Heart left ventricle (tissue), 13 donors: ENCODE data around the gene MTRFR.

Experiments
- POLR2A ChIP-seq, 2 donors: fragments of 450-650 bp; IDR thresholded peaks; one replicate each; pipeline ENCODE4 v1.6.1; 2017; ENCODE audit warnings: antibody characterized with exemption in 2 of 2, mild to moderate bottlenecking in 2 of 2, moderate library complexity in 2 of 2
- TF ChIP-seq, protein P1 (sequence below), 12 donors: fragments of 200-600 bp; sonication (generic) in 4 of 12; IDR thresholded peaks; one replicate each; pipeline versions ENCODE4 v1.5.0 to v1.8.0; 2018 to 2022; ENCODE audit warnings: antibody characterized with exemption in 12 of 12, mild to moderate bottlenecking in 5 of 12
- donor health status: ischemic (EF 13 %, LVEDD 7.1; RV severe dilation, severe dysfunction).
- donor health status: DM: no; HTN: yes; CAD: no.
- donor health status: DM: no; HTN: no; CAD: no.
- donor health status: ischemic (EF 25% LVEDD 6.9; RV normal size, moderate dysfunction).
- donor health status: ischemic (EF 25% LVEDD 5.7; RV mildly dilated, moderate dysfunction).
- donor health status: ischemic (EF 35%, LVEDD 5.7; RV mildly dilated, moderate dysfunction).
- donor health status: nonischemic (EF 11% LVEDD 7.7; RV severe dilation, severe dysfunction).
- donor health status: DM: yes; HTN: yes; CAD: no.
- donor health status: PGD.
- donor health status: ischemic (EF 29% LVEDD 5.4; RV normal size, mild dysfunction).
- donor health status: nonischemic (EF 23%, LVEDD 6.1; RV moderate dilation, normal function).

DNA sequence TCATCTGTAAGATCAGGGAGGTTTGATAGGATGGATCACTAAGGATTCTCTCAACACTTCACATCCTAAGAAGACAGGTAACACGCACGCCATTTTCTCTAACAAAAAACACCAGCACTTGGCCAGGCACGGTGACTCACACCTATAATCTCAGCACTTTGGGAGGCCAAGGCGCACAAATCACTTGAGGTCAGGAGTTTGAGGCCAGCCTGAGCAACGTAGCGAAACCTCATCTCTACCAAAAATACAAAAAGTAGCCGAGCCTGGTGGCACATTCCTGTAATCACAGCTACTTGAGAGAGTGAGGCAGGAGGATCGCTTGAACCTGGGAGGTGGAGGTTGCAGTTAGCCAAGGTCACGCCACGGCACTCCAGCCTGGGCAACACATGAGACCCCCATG is 48.9 kb downstream of the MTRFR start:
- TF ChIP-seq, protein P1, sequence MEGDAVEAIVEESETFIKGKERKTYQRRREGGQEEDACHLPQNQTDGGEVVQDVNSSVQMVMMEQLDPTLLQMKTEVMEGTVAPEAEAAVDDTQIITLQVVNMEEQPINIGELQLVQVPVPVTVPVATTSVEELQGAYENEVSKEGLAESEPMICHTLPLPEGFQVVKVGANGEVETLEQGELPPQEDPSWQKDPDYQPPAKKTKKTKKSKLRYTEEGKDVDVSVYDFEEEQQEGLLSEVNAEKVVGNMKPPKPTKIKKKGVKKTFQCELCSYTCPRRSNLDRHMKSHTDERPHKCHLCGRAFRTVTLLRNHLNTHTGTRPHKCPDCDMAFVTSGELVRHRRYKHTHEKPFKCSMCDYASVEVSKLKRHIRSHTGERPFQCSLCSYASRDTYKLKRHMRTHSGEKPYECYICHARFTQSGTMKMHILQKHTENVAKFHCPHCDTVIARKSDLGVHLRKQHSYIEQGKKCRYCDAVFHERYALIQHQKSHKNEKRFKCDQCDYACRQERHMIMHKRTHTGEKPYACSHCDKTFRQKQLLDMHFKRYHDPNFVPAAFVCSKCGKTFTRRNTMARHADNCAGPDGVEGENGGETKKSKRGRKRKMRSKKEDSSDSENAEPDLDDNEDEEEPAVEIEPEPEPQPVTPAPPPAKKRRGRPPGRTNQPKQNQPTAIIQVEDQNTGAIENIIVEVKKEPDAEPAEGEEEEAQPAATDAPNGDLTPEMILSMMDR (IDR thresholded peaks at IDR 0.05), result no peak
- TF ChIP-seq POLR2A (IDR thresholded peaks at IDR 0.05), result no peak
